ENCODE results near the gene PYGL. TPM values are rescaled to one million over a fixed set of nuclear protein-coding genes. Genes with fewer than 3 reads are reported as not detected.
"Not testable (repeated sequence)": the region's sequence is repeated elsewhere in the genome, so short reads cannot be mapped to it uniquely, and the experiment has no call there.

PYGL gene
- total RNA-seq, 2 experiments from 2014 or later = 1.6 to 1.7 TPM

DNA sequence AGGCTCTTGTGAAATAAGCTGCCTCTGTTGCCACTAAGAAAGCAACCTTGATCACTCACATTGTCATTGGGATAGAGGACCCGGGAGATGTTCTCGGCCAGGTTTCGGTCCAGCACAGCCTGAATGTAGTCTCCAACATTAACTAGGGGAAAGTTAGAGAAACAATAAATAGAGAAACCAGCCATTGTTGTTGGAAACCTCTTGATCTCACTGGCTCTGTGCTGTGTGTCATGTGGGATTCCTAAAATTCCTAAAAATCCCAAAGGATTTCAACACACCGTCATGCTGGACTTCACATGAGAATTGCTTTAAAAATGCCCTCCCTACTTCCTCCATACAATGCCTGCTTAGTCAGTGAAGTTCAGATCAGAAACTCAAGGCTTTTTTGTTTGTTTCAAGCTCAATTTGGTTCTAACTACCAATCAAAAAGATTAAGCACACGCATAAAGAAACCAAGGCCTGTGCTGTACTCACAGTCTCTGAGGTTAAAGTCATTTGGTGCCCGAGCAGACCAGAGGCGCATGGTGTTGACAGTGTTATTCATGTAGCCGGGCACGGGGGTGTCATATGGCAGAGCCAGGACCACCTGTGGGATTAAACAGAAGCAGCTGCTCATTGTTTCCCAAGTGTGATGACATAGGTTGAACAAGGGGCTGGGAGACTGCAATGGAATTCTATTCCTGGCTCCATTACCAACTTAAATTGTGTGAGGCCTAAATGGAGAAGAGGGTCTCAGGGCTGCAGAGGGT lies 23.6 kb downstream of the PYGL start:
- Mint-ChIP-seq H3K4me3 (no peak overlapping the region), H3K27me3 (peaks cover 3% of the 10 kb centered on the region), H3K4me1 (ENCODE audit: low read depth) (no peaks in the 10 kb centered on the region), H3K9me3 (no peaks in the 10 kb centered on the region), H3K36me3 (ENCODE audit: low read depth) (no peaks in the 10 kb centered on the region), H3K27ac (no peak overlapping the region)
- no peak for DNase-seq
- ATAC-seq = no peak
- intact Hi-C loops (cut with micrococcal nuclease) = no loop called here
- TF ChIP-seq, protein P1, sequence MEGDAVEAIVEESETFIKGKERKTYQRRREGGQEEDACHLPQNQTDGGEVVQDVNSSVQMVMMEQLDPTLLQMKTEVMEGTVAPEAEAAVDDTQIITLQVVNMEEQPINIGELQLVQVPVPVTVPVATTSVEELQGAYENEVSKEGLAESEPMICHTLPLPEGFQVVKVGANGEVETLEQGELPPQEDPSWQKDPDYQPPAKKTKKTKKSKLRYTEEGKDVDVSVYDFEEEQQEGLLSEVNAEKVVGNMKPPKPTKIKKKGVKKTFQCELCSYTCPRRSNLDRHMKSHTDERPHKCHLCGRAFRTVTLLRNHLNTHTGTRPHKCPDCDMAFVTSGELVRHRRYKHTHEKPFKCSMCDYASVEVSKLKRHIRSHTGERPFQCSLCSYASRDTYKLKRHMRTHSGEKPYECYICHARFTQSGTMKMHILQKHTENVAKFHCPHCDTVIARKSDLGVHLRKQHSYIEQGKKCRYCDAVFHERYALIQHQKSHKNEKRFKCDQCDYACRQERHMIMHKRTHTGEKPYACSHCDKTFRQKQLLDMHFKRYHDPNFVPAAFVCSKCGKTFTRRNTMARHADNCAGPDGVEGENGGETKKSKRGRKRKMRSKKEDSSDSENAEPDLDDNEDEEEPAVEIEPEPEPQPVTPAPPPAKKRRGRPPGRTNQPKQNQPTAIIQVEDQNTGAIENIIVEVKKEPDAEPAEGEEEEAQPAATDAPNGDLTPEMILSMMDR (IDR thresholded peaks at IDR 0.05) = no peak
- CTCF ChIA-PET = no interaction called here
- POLR2A ChIA-PET = no interaction called here

DNA sequence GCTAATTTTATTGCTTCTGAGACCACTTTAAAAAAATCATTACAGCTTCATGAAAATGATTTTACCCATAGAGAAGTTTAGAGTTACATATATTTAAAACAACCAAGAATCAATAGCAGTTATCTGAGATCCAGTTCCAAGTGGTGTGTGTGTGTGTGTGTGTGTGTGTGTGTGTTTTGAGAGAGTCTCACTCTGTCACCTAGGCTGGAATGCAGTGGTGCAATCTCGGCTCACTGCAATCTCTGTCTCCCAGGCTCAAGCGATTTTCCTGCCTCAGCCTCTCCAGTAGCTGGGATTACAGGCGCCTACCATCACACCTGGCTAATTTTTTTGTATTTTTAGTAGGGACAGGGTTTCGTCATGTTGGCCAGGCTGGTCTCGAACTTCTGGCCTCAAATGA lies 24.8 kb downstream of the PYGL start:
- H3K4me1 Mint-ChIP-seq (ENCODE audit: low read depth); intact Hi-C loops (cut with micrococcal nuclease); H3K27me3 Mint-ChIP-seq; H3K4me3 Mint-ChIP-seq; ATAC-seq; POLR2A ChIA-PET; DNase-seq; CTCF ChIA-PET; H3K9me3 Mint-ChIP-seq; H3K27ac Mint-ChIP-seq; H3K36me3 Mint-ChIP-seq (ENCODE audit: low read depth): not testable (repeated sequence)

DNA sequence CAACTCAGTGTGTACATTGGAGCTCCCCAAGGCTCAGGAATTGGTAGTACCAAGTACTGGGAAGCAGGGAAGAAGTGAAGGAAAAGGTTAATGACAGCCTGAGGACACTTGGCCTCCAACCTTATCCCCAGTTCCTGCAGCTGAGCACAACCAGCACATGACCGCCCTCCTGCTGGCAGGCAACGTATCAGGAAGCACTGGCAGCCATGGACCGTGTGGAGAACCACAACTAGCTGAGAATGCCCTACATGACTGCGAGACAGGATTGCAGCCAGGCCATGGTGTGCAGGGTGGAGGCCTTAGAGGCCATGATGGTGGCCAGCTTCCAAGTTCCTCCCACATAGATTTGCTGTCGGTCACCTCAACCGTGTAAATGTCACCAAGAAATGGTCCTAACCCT lies 26.8 kb downstream of the PYGL start:
- ATAC-seq = no peak
- peaks cover 2% of the 10 kb centered on the region for H3K27me3 Mint-ChIP-seq

DNA sequence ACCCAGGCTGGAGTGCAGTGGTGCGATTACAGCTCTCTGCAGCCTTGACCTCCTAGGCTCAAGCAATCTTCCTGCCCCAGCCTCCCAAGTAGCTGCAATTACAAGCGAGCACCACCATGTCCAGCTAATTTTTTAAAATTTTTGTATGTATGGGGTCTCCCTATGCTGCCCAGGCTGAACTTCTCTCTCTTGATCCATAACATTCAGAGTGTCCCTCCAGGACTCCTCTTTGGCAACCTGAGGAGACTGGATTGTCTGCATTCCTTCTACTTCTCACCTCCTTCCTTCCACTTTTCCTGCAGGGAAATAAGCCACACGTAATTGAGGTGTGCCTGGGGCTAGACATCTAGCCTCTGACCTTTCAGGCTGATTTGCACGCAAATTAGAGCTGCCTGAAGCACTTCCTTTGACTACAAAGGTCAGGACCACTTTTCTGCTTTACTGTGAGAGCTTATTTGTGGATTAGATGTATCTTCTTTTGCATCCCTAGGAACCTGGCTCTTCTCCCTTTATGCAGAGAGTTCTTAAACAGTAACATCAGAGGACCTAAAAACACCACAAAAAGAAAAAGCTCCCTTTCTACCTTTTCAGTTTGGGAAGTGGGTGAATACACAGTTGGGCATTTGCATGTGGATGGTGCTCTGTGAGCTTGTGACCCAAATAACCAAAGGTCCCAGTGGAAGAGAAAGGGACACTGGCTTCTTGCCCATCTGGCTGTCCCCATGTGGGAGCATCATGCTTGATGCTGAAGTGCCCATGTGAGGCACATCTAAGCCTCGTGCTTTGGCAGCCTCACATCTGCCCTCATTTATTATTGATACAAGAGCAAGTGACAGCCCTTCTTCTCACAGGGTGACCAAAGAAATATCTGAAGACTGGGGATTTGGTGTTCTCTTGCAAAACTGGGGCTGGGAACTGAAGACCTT lies 33.5 kb downstream of the PYGL start:
- ChIA-PET CTCF (no interaction called here), POLR2A (no interaction called here)
- no peak for ATAC-seq
- no peak for DNase-seq
- Mint-ChIP-seq H3K27me3 (no peaks in the 10 kb centered on the region), H3K4me1 (ENCODE audit: low read depth) (no peaks in the 10 kb centered on the region), H3K27ac (no peak overlapping the region), H3K4me3 (no peak overlapping the region), H3K9me3 (no peaks in the 10 kb centered on the region), H3K36me3 (ENCODE audit: low read depth) (no peaks in the 10 kb centered on the region)
- intact Hi-C loops (cut with micrococcal nuclease) = no loop called here
- TF ChIP-seq, protein P1 (IDR thresholded peaks at IDR 0.05) = no peak

More for the DNA sequence above, 26.8 kb downstream of the PYGL start:
- ChIA-PET POLR2A (no interaction called here), CTCF (no interaction called here)
- no peaks in the 10 kb centered on the region for H3K36me3 Mint-ChIP-seq (ENCODE audit: low read depth)
- H3K4me1 Mint-ChIP-seq (ENCODE audit: low read depth) = no peaks in the 10 kb centered on the region
- intact Hi-C loops (cut with micrococcal nuclease) = no loop called here
- DNase-seq = no peak
- H3K4me3 Mint-ChIP-seq = no peak overlapping the region
- no peak overlapping the region for H3K27ac Mint-ChIP-seq
- no peaks in the 10 kb centered on the region for H3K9me3 Mint-ChIP-seq
- TF ChIP-seq, protein P1 (IDR thresholded peaks at IDR 0.05) = no peak

DNA sequence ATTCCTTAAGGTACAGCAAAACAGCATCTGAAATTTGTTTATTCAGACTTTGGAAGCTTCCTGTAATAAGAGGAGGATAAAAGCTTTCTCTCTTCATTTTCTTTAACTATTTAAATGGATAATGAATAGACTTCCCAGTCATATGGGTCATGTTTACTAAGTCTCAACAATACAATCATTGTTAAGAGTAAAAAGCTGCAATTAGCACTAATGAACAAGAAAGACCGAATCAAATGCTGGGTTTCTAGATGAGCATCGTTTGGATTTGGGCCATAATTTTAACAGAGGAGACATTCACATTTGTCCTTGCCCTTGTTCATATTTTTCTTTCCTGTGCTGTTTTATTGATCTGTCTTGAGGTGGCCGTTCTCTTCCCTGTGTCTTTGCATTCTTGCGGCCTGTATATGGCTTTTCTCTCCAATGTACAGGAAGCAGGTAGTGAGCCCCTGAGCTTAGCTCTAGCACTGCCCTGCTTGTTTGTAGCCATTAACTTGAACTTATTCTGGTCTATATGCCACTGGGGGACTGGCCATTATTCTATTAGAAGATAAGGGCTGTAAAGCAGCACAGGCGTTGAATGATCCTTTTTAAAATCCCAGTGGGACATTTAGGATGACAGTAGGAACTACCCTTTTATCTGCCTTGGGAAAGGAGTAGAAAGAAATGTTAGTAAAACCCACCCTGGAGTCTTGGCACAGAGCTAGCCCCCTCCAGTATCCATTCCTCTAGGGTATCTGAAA lies 37.8 kb downstream of the PYGL start:
- ChIA-PET CTCF (no interaction called here), POLR2A (no interaction called here)
- intact Hi-C loops (cut with micrococcal nuclease) = no loop called here
- no peaks in the 10 kb centered on the region for H3K27me3 Mint-ChIP-seq
- no peaks in the 10 kb centered on the region for H3K36me3 Mint-ChIP-seq (ENCODE audit: low read depth)
- DNase-seq (no peak), ATAC-seq (no peak)
- TF ChIP-seq, protein P1 (IDR thresholded peaks at IDR 0.05) = no peak
- H3K4me3 Mint-ChIP-seq = no peak overlapping the region
- no peak overlapping the region for H3K27ac Mint-ChIP-seq
- H3K9me3 Mint-ChIP-seq = no peaks in the 10 kb centered on the region
- no peaks in the 10 kb centered on the region for H3K4me1 Mint-ChIP-seq (ENCODE audit: low read depth)

Data from activated CD8-positive, alpha-beta T cell treated with anti-CD3 and anti-CD28 coated beads for 36 hours (primary cell).